GM12875 (cell line): ENCODE results near the gene RFNG.

ENCODE experiments used
- H3K4me3 ChIP-seq: one replicate; pipeline ENCODE4 v1.5.1; 2011; ENCODE audit warnings: low read depth, low read length, control low read depth
- CTCF ChIP-seq: IDR thresholded peaks from 2 replicates; pipeline ENCODE4 v1.5.1; 2011; ENCODE audit warnings: low read depth, mild to moderate bottlenecking, control low read depth, inconsistent platforms, low read length, moderate library complexity, borderline replicate concordance; ENCODE audit not compliant: insufficient read depth

The RFNG gene

DNA sequence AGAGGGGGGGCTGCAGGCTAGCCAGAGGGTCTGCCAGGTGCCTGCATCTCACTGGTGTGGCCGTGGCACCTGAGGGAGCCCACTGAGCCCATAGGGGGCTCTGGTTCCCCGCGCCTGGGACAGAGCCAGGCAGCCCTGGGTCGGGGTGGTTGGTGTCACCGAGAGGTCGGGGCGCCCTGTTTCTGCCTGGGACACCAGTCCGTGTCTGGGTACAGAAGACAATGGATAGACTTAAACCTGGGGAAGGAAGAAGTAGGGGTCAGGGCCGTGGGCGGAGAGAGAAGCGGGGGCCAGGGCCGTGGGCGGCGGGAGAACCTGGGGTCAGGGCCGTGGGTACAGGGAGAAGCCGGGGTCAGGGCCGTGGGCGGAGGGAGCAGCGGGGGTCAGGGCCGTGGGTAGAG lies 3.0 kb downstream of the RFNG start:
- TF ChIP-seq CTCF, result no peak
- no peak overlapping the region for H3K4me3 ChIP-seq

GRCh38 chr17:82047914-82048570 lies 3.6 kb downstream of the RFNG start:
- TF ChIP-seq CTCF, result no peak

GRCh38 chr17:82047379-82047778 lies 4.2 kb downstream of the RFNG start:
- TF ChIP-seq CTCF, result no peak
- H3K4me3 ChIP-seq, result no peak overlapping the region

More at GRCh38 chr17:82047914-82048570, 3.6 kb downstream of the RFNG start:
- no peak overlapping the region for H3K4me3 ChIP-seq

DNA sequence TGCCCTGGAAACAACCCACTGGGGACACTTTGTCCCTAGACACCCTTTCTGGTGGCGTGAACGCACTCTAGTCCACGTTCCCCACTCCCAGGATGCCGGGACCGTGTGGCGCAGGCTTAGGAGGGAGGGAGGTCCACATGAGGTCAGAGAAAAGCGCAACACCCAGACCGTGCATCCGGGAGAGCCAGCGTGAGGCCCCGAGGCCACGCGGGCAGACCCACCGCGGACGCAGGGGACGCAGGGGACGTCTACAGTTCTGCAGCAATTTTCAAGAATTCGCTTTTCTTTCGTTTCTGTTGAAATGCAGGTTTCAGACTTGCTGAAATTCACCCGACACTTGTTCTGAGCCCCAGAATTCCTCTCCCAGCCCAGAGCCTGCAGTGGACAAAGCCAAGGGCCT lies 4.7 kb downstream of the RFNG start:
- TF ChIP-seq CTCF, result no peak

GRCh38 chr17:82045936-82046484 lies 5.6 kb downstream of the RFNG start:
- no peak for TF ChIP-seq CTCF
- no peak overlapping the region for H3K4me3 ChIP-seq

More for the DNA sequence above, 4.7 kb downstream of the RFNG start:
- no peak overlapping the region for H3K4me3 ChIP-seq

DNA sequence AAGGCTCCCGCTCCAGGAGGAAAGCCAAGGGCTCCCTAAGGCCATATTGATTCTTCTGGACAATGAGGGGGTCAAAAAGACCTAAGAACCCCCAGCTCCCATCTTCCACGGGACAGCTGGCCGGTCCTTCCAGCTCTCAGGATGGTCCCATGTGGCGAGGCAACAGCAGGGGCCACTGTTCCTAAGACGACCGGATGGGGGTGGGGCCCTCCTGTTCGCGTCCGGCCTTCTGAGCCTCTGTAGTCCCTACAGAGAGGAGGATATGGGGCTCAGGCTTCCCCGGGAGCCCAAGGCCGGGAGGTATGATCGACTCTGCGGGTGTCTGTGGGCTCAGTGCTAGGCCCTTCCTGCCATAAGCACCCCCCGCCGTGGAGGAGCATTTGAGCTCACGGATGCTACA lies 8.1 kb downstream of the RFNG start:
- TF ChIP-seq CTCF, result no peak
- H3K4me3 ChIP-seq, result no peak overlapping the region

- H3K4me3 ChIP-seq, result no peak overlapping the region
- no peak for TF ChIP-seq CTCF
Measured at GRCh38 chr17:82042649-82043048, 9.0 kb downstream of the RFNG start.
